Activated CD8-positive, alpha-beta T cell treated with anti-CD3 and anti-CD28 coated beads for 36 hours (primary cell): Measurements from ENCODE around the gene TMEM179. TPM values are rescaled to one million over a fixed set of nuclear protein-coding genes. Genes with fewer than 3 reads are reported as not detected.

Source experiments
- ATAC-seq: fragments of 200-7000 bp; cut with Tn5 transposase; one replicate; pipeline ENCODE4 v1.10.0; 2021; ENCODE audit warnings: mild to moderate bottlenecking, moderate library complexity
- CTCF ChIA-PET: fragments of 350-600 bp; sonication (Branson Sonifier 250); formaldehyde crosslinking; loops from one replicate; lab custom pipeline; 2021; ENCODE audit warnings: antibody characterized with exemption; lab: Charles Lee
- POLR2A ChIA-PET: fragments of 350-600 bp; sonication (Branson Sonifier 250); formaldehyde crosslinking; loops from one replicate; lab custom pipeline; 2021; ENCODE audit warnings: antibody characterized with exemption; lab: Charles Lee
- DNase-seq: peaks from one replicate; pipeline ENCODE4 v3.0.0-alpha.2; 2020
- H3K27ac Mint-ChIP-seq: one replicate; pipeline ENCODE4 v1.8.0; 2021; ENCODE audit warnings: mild to moderate bottlenecking, mixed read lengths
- H3K27me3 Mint-ChIP-seq: one replicate; pipeline ENCODE4 v1.8.0; 2021; ENCODE audit warnings: mixed read lengths
- H3K36me3 Mint-ChIP-seq: one replicate; pipeline ENCODE4 v1.8.0; 2021; ENCODE audit warnings: low read depth, mixed read lengths
- H3K4me1 Mint-ChIP-seq: one replicate; pipeline ENCODE4 v1.8.0; 2021; ENCODE audit warnings: low read depth, mixed read lengths
- H3K4me3 Mint-ChIP-seq: one replicate; pipeline ENCODE4 v1.8.0; 2021; ENCODE audit warnings: mild to moderate bottlenecking, moderate library complexity, mixed read lengths
- H3K9me3 Mint-ChIP-seq: one replicate; pipeline ENCODE4 v1.8.0; 2021; ENCODE audit warnings: mixed read lengths
- CTCF ChIP-seq: fragments of 200-600 bp; IDR thresholded peaks from one replicate; pipeline ENCODE4 v1.8.0; 2022; ENCODE audit warnings: antibody characterized with exemption, mild to moderate bottlenecking
- intact Hi-C: fragments of 100-400 bp; cut with micrococcal nuclease; formaldehyde crosslinking; loops from one replicate; pipeline ENCODE4 v1.10.0; 2022
- total RNA-seq, 2 experiments: library from RNA; stranded (reverse); gene quantifications; one replicate each; pipeline ENCODE4 v1.2.3, GENCODE V29; 2021

Gene TMEM179
- total RNA-seq, 2 experiments from 2014 or later: not detected

GRCh38 chr14:104644091-104644635 is 39.6 kb upstream of the TMEM179 start:
- Mint-ChIP-seq H3K36me3 (no peaks in the 10 kb centered on the region), H3K4me1 (no peaks in the 10 kb centered on the region), H3K9me3 (peaks cover 2% of the 10 kb centered on the region), H3K27me3 (peaks cover 8% of the 10 kb centered on the region), H3K27ac (no peak overlapping the region), H3K4me3 (no peak overlapping the region)
- intact Hi-C loops: loop anchor here (5.0 kb wide), 1 partner anchor 507 kb away; the partner anchor contains the start of gene KIF26A
- ATAC-seq (no peak), DNase-seq (no peak)
- POLR2A ChIA-PET: no interaction called here
- CTCF ChIA-PET: no interaction called here
- TF ChIP-seq CTCF: no peak

GRCh38 chr14:104643306-104643705 is 38.7 kb upstream of the TMEM179 start:
- intact Hi-C loops: loop anchor here (5.0 kb wide), 1 partner anchor 506 kb away; the partner anchor contains the start of gene KIF26A
- POLR2A ChIA-PET: no interaction called here
- TF ChIP-seq CTCF: no peak

GRCh38 chr14:104642540-104642868 is 37.9 kb upstream of the TMEM179 start:
- Mint-ChIP-seq H3K9me3 (peaks cover 2% of the 10 kb centered on the region), H3K27ac (no peak overlapping the region), H3K4me3 (no peak overlapping the region), H3K27me3 (peaks cover 8% of the 10 kb centered on the region), H3K36me3 (no peaks in the 10 kb centered on the region), H3K4me1 (no peaks in the 10 kb centered on the region)
- DNase-seq (no peak), ATAC-seq (no peak)
- intact Hi-C loops: loop anchor here (5.0 kb wide), 1 partner anchor 505 kb away; the partner anchor contains the start of gene KIF26A
- ChIA-PET CTCF (no interaction called here), POLR2A (no interaction called here)
- no peak for TF ChIP-seq CTCF

More at GRCh38 chr14:104643306-104643705, 38.7 kb upstream of the TMEM179 start:
- ATAC-seq (no peak), DNase-seq (no peak)
- Mint-ChIP-seq H3K4me1 (no peaks in the 10 kb centered on the region), H3K27me3 (peaks cover 8% of the 10 kb centered on the region), H3K9me3 (peaks cover 2% of the 10 kb centered on the region), H3K27ac (no peak overlapping the region), H3K4me3 (no peak overlapping the region), H3K36me3 (no peaks in the 10 kb centered on the region)
- CTCF ChIA-PET: interaction anchor here (1.2 kb wide), 1 partner anchor 559 kb away, joined by 4 read pairs; no protein-coding TSS in a partner anchor

- Mint-ChIP-seq H3K36me3 (no peaks in the 10 kb centered on the region), H3K27me3 (peaks cover 8% of the 10 kb centered on the region), H3K27ac (no peak overlapping the region), H3K4me3 (no peak overlapping the region), H3K9me3 (peaks cover 2% of the 10 kb centered on the region), H3K4me1 (no peaks in the 10 kb centered on the region)
- CTCF ChIA-PET: no interaction called here
- no peak for TF ChIP-seq CTCF
- intact Hi-C loops: loop anchor here (5.0 kb wide), 1 partner anchor 505 kb away; the partner anchor contains the start of gene KIF26A
- POLR2A ChIA-PET: no interaction called here
- ATAC-seq (no peak), DNase-seq (no peak)
Observed at GRCh38 chr14:104641753-104642539, 37.4 kb upstream of the TMEM179 start.

GRCh38 chr14:104640681-104641080 is 36.1 kb upstream of the TMEM179 start:
- ChIA-PET CTCF (interaction anchor here (0.8 to 1.2 kb wide), 3 partner anchors 11 to 548 kb away, joined by 3 to 5 read pairs (median 4); no protein-coding TSS in a partner anchor), POLR2A (no interaction called here)
- no peak overlapping the region for H3K27ac Mint-ChIP-seq
- peaks cover 2% of the 10 kb centered on the region for H3K9me3 Mint-ChIP-seq
- ATAC-seq (no peak), DNase-seq (no peak)
- no peaks in the 10 kb centered on the region for H3K36me3 Mint-ChIP-seq
- peaks cover 6% of the 10 kb centered on the region for H3K27me3 Mint-ChIP-seq
- no peak overlapping the region for H3K4me3 Mint-ChIP-seq
- no peak for TF ChIP-seq CTCF
- H3K4me1 Mint-ChIP-seq: no peaks in the 10 kb centered on the region
- intact Hi-C loops: loop anchor here (5.0 kb wide), 1 partner anchor 503 kb away; the partner anchor contains the start of gene KIF26A
